ENCODE results near the gene MTA2. TPM values are rescaled to one million over a fixed set of nuclear protein-coding genes. Genes with fewer than 3 reads are reported as not detected.
"Not testable (repeated sequence)": the region's sequence is repeated elsewhere in the genome, so short reads cannot be mapped to it uniquely, and the experiment has no call there.

Gene MTA2
- total RNA-seq, 1 donor from 2014 or later: 157 TPM

- DNase-seq (ENCODE audit: low spot score): no peak
- peaks cover 8% of the 10 kb centered on the region for H3K36me3 Mint-ChIP-seq (ENCODE audit: low read depth, unreplicated experiment)
- peak overlapping the region; percentile 68 for H3K4me3 Mint-ChIP-seq (ENCODE audit: unreplicated experiment)
- no peaks in the 10 kb centered on the region for H3K9me3 Mint-ChIP-seq (ENCODE audit: unreplicated experiment)
- TF ChIP-seq CTCF (IDR thresholded peaks at IDR 0.05; ENCODE audit: unreplicated experiment): no peak
- H3K27me3 Mint-ChIP-seq (ENCODE audit: unreplicated experiment): peaks cover 29% of the 10 kb centered on the region
- peak overlapping the region; percentile 97 for H3K27ac Mint-ChIP-seq (ENCODE audit: unreplicated experiment)
- peaks cover 52% of the 10 kb centered on the region for H3K4me1 Mint-ChIP-seq (ENCODE audit: unreplicated experiment)
Observed at GRCh38 chr11:62552485-62553079, 49.1 kb downstream of the MTA2 start.

- H3K4me3 Mint-ChIP-seq (ENCODE audit: unreplicated experiment); DNase-seq (ENCODE audit: low spot score); H3K9me3 Mint-ChIP-seq (ENCODE audit: unreplicated experiment); H3K36me3 Mint-ChIP-seq (ENCODE audit: low read depth, unreplicated experiment); H3K27ac Mint-ChIP-seq (ENCODE audit: unreplicated experiment): not testable (repeated sequence)
- Mint-ChIP-seq H3K4me1 (ENCODE audit: unreplicated experiment) (peaks cover 34% of the 10 kb centered on the region), H3K27me3 (ENCODE audit: unreplicated experiment) (peaks cover 22% of the 10 kb centered on the region)
Observed at GRCh38 chr11:62550478-62550877, 51.2 kb downstream of the MTA2 start.

GRCh38 chr11:62548545-62549335, 52.9 kb downstream of the MTA2 start:
- Mint-ChIP-seq H3K27me3 (ENCODE audit: unreplicated experiment) (peaks cover 30% of the 10 kb centered on the region), H3K36me3 (ENCODE audit: low read depth, unreplicated experiment) (peaks cover 8% of the 10 kb centered on the region), H3K4me1 (ENCODE audit: unreplicated experiment) (peaks cover 30% of the 10 kb centered on the region), H3K27ac (ENCODE audit: unreplicated experiment) (no peak overlapping the region), H3K9me3 (ENCODE audit: unreplicated experiment) (no peaks in the 10 kb centered on the region), H3K4me3 (ENCODE audit: unreplicated experiment) (peak overlapping the region; percentile 19)
- no peak for TF ChIP-seq CTCF (IDR thresholded peaks at IDR 0.05; ENCODE audit: unreplicated experiment)
- DNase-seq (ENCODE audit: low spot score): no peak

GRCh38 chr11:62547691-62548281, 53.9 kb downstream of the MTA2 start:
- H3K27me3 Mint-ChIP-seq (ENCODE audit: unreplicated experiment): peaks cover 34% of the 10 kb centered on the region
- H3K36me3 Mint-ChIP-seq (ENCODE audit: low read depth, unreplicated experiment): peaks cover 5% of the 10 kb centered on the region
- peak overlapping the region; percentile 85 for H3K4me3 Mint-ChIP-seq (ENCODE audit: unreplicated experiment)
- no peak for DNase-seq (ENCODE audit: low spot score)
- TF ChIP-seq CTCF (IDR thresholded peaks at IDR 0.05; ENCODE audit: unreplicated experiment): no peak
- no peaks in the 10 kb centered on the region for H3K9me3 Mint-ChIP-seq (ENCODE audit: unreplicated experiment)
- peaks cover 22% of the 10 kb centered on the region for H3K4me1 Mint-ChIP-seq (ENCODE audit: unreplicated experiment)
- H3K27ac Mint-ChIP-seq (ENCODE audit: unreplicated experiment): peak overlapping the region; percentile 36

GRCh38 chr11:62546929-62547625, 54.6 kb downstream of the MTA2 start:
- Mint-ChIP-seq H3K4me1 (ENCODE audit: unreplicated experiment) (peaks cover 17% of the 10 kb centered on the region), H3K4me3 (ENCODE audit: unreplicated experiment) (peak overlapping the region; percentile 85), H3K27me3 (ENCODE audit: unreplicated experiment) (peaks cover 35% of the 10 kb centered on the region), H3K9me3 (ENCODE audit: unreplicated experiment) (no peaks in the 10 kb centered on the region), H3K36me3 (ENCODE audit: low read depth, unreplicated experiment) (peaks cover 3% of the 10 kb centered on the region), H3K27ac (ENCODE audit: unreplicated experiment) (peak overlapping the region; percentile 36)
- TF ChIP-seq CTCF (IDR thresholded peaks at IDR 0.05; ENCODE audit: unreplicated experiment): no peak
- DNase-seq (ENCODE audit: low spot score): no peak

All from endothelial cell (in vitro differentiated cells).